BJ (cell line): ENCODE data around the gene ANO8. TPM values are rescaled to one million over a fixed set of nuclear protein-coding genes. Genes with fewer than 3 reads are reported as not detected.
A peak's percentile ranks its signal among the peaks of the same experiment; 100 is the strongest.

ENCODE experiments used
- CTCF ChIA-PET: fragments of 350-600 bp; formaldehyde crosslinking; extraction: SDS; loops from one replicate; lab custom pipeline; 2021; ENCODE audit warnings: antibody characterized with exemption, inconsistent platforms; lab: Yijun Ruan, JAX
- POLR2A ChIA-PET: fragments of 300-600 bp; sonication (Branson Sonifier 250); formaldehyde crosslinking; extraction: SDS; loops from one replicate; lab custom pipeline; 2021; ENCODE audit warnings: antibody characterized with exemption; lab: Charles Lee
- DNase-seq: peaks from one replicate; pipeline ENCODE4 v3.0.0-alpha.2; 2011; ENCODE audit warnings: low read depth
- H3K27me3 ChIP-seq: 2 replicates; pipeline ENCODE4 v1.6.0; 2011; ENCODE audit warnings: low read length; ENCODE audit not compliant: control insufficient read depth, insufficient read depth
- H3K36me3 ChIP-seq: 2 replicates; pipeline ENCODE4 v1.5.1; 2011; ENCODE audit warnings: low read length; ENCODE audit not compliant: control insufficient read depth, insufficient read depth
- H3K4me3 ChIP-seq: 2 replicates; pipeline ENCODE4 v1.5.1; 2011; ENCODE audit warnings: low read depth, mild to moderate bottlenecking, control low read depth, low read length
- CTCF ChIP-seq: IDR thresholded peaks from 2 replicates; pipeline ENCODE4 v1.5.1; 2011; ENCODE audit warnings: low read depth, mild to moderate bottlenecking, control low read depth, inconsistent platforms, low read length, moderate library complexity; ENCODE audit not compliant: insufficient read depth
- polyA plus RNA-seq: library from polyadenylated mRNA; depleted of rRNA; stranded (reverse); fragments of >200 nt; gene quantifications from 2 replicates; pipeline ENCODE4 v1.2.3, GENCODE V29; 2011

Gene ANO8
- polyA plus RNA-seq, 1 experiment: 1.9 TPM

GRCh38 chr19:17333611-17334413 is 843 bp downstream of the ANO8 start:
- POLR2A ChIA-PET: interaction anchor here (0.5 kb wide), 1 partner anchor 133 kb away, joined by 5 read pairs; no protein-coding TSS in a partner anchor
- no peak for DNase-seq
- Histone ChIP-seq H3K27me3 (no peaks in the 10 kb centered on the region), H3K4me3 (peak overlapping the region; percentile 50), H3K36me3 (no peaks in the 10 kb centered on the region; the same call in 1 of the 2 replicates)
- TF ChIP-seq CTCF: no peak
- CTCF ChIA-PET: interaction anchor here (0.6 to 2.2 kb wide), 6 partner anchors 13 to 58 kb away, joined by 3 to 10 read pairs (median 4); partner anchors contain the start of gene ABHD8

GRCh38 chr19:17332677-17333581 is 1.7 kb downstream of the ANO8 start:
- Histone ChIP-seq H3K4me3 (no peak overlapping the region), H3K36me3 (no peaks in the 10 kb centered on the region; the same call in 1 of the 2 replicates), H3K27me3 (no peaks in the 10 kb centered on the region)
- ChIA-PET CTCF (interaction anchor here (0.6 to 2.2 kb wide), 7 partner anchors 13 to 60 kb away, joined by 3 to 9 read pairs (median 3); partner anchors contain the start of gene ABHD8), POLR2A (no interaction called here)
- TF ChIP-seq CTCF: no peak
- no peak for DNase-seq

- Histone ChIP-seq H3K4me3 (no peak overlapping the region), H3K27me3 (no peaks in the 10 kb centered on the region), H3K36me3 (no peaks in the 10 kb centered on the region; the same call in 1 of the 2 replicates)
- ChIA-PET POLR2A (interaction anchor here (0.6 kb wide), 1 partner anchor 11 kb away, joined by 3 read pairs; no protein-coding TSS in a partner anchor), CTCF (interaction anchor here (0.8 to 2.2 kb wide), 5 partner anchors 27 to 60 kb away, joined by 3 to 9 read pairs (median 3); partner anchors contain the start of gene ABHD8)
- DNase-seq: no peak
- no peak for TF ChIP-seq CTCF
These were observed 2.3 kb downstream of the ANO8 start for GRCh38 chr19:17332360-17332676.

GRCh38 chr19:17331045-17331558 is 3.6 kb downstream of the ANO8 start:
- POLR2A ChIA-PET: no interaction called here
- DNase-seq: no peak
- no peaks in the 10 kb centered on the region for H3K27me3 ChIP-seq
- no peak overlapping the region for H3K4me3 ChIP-seq
- TF ChIP-seq CTCF: no peak
- H3K36me3 ChIP-seq: no peaks in the 10 kb centered on the region; the same call in 1 of the 2 replicates
- CTCF ChIA-PET: interaction anchor here (1.0 kb wide), 1 partner anchor 11 kb away, joined by 3 read pairs; no protein-coding TSS in a partner anchor
